IMR-90 (cell line): ENCODE results near the gene CIC.

ENCODE experiments used
- CEBPB ChIP-seq: IDR thresholded peaks from 2 replicates; pipeline ENCODE4 v1.6.1; 2012; ENCODE audit warnings: low read depth, low read length, improper control_type of control experiment
- MAFK ChIP-seq: IDR thresholded peaks from 2 replicates; pipeline ENCODE4 v1.6.1; 2012; ENCODE audit warnings: low read depth, low read length, improper control_type of control experiment
- POLR2A ChIP-seq: IDR thresholded peaks from 2 replicates; pipeline ENCODE4 v1.6.1; 2012; ENCODE audit warnings: mild to moderate bottlenecking, low read depth, low read length
- SMC3 ChIP-seq: fragments of 150-350 bp; IDR thresholded peaks from 2 replicates; pipeline ENCODE4 v1.6.1; 2016; ENCODE audit warnings: low read depth, mild to moderate bottlenecking, antibody characterized with exemption, low read length, moderate library complexity
- TF ChIP-seq, protein P1 (sequence below): conservative IDR thresholded peaks from 2 replicates; pipeline ENCODE4 v1.5.1; 2012; ENCODE audit warnings: mild to moderate bottlenecking, low read depth, low read length, improper control_type of control experiment

DNA sequence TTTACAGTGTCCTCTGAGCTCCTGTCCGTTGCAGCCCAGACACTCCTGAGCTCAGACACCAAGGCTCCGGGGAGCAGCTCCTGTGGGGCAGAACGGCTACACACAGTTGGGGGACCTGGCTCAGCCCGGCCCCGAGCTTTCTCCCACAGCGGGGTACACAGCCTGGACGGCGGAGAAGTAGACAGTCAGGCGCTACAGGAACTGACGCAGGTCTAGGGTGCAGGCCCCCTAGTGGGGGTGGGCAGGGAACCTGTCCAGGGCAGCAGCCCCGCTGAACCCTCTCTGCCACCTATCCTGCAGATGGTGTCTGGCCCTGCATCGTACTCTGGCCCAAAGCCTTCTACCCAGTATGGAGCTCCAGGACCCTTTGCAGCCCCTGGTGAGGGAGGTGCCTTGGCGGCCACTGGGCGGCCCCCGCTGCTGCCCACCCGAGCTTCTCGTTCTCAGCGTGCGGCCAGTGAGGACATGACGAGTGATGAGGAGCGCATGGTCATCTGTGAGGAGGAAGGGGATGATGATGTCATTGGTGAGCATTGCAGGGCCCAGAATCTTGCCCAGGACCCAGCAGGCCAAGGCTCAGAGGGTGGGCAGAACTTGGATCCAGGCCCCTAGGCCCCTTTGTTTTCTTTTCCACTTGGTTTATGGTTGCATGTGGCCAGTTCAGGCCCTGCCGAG is 20.0 kb downstream of the CIC start:
- TF ChIP-seq, protein P1, sequence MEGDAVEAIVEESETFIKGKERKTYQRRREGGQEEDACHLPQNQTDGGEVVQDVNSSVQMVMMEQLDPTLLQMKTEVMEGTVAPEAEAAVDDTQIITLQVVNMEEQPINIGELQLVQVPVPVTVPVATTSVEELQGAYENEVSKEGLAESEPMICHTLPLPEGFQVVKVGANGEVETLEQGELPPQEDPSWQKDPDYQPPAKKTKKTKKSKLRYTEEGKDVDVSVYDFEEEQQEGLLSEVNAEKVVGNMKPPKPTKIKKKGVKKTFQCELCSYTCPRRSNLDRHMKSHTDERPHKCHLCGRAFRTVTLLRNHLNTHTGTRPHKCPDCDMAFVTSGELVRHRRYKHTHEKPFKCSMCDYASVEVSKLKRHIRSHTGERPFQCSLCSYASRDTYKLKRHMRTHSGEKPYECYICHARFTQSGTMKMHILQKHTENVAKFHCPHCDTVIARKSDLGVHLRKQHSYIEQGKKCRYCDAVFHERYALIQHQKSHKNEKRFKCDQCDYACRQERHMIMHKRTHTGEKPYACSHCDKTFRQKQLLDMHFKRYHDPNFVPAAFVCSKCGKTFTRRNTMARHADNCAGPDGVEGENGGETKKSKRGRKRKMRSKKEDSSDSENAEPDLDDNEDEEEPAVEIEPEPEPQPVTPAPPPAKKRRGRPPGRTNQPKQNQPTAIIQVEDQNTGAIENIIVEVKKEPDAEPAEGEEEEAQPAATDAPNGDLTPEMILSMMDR = no peak
- TF ChIP-seq MAFK (no peak), POLR2A (no peak), CEBPB (no peak), SMC3 (no peak)
